ENCODE data around the gene ACAP3. TPM values are rescaled to one million over a fixed set of nuclear protein-coding genes. Genes with fewer than 3 reads are reported as not detected.

ACAP3 gene
- total RNA-seq, 1 donor from 2014 or later: 26.1 TPM

- peak overlapping the region; percentile 70 for H3K27ac Mint-ChIP-seq
- intact Hi-C loops (cut with micrococcal nuclease): loop anchor here (1.0 to 5.0 kb wide), 4 partner anchors 35 to 260 kb away; partner anchors contain the start of genes ACAP3, C1orf159, ISG15 and MRPL20
- ATAC-seq (ENCODE audit: low read depth) (no peak), DNase-seq (no peak)
- POLR2A ChIA-PET: interaction anchor here (0.6 to 1.5 kb wide), 4 partner anchors 22 to 262 kb away, joined by 3 to 11 read pairs (median 6); no protein-coding TSS in a partner anchor
- H3K36me3 Mint-ChIP-seq (ENCODE audit: low read depth): peaks cover 19% of the 10 kb centered on the region
- no peaks in the 10 kb centered on the region for H3K27me3 Mint-ChIP-seq
- peak overlapping the region; percentile 87 for H3K4me3 Mint-ChIP-seq
- peaks cover 38% of the 10 kb centered on the region for H3K4me1 Mint-ChIP-seq
- H3K9me3 Mint-ChIP-seq: no peaks in the 10 kb centered on the region
- TF ChIP-seq CTCF (IDR thresholded peaks at IDR 0.05): no peak
- CTCF ChIA-PET: no interaction called here
Measured at GRCh38 chr1:1272341-1273208, 35.2 kb downstream of the ACAP3 start.

- Mint-ChIP-seq H3K36me3 (ENCODE audit: low read depth) (peaks cover 29% of the 10 kb centered on the region), H3K4me3 (peak overlapping the region; percentile 70), H3K9me3 (no peaks in the 10 kb centered on the region), H3K4me1 (peaks cover 38% of the 10 kb centered on the region), H3K27me3 (no peaks in the 10 kb centered on the region), H3K27ac (no peak overlapping the region)
- POLR2A ChIA-PET: interaction anchor here (1.5 kb wide), 1 partner anchor 20 kb away, joined by 5 read pairs; no protein-coding TSS in a partner anchor
- ATAC-seq (ENCODE audit: low read depth) (no peak), DNase-seq (no peak)
- CTCF ChIA-PET: no interaction called here
- no peak for TF ChIP-seq CTCF (IDR thresholded peaks at IDR 0.05)
- intact Hi-C loops (cut with micrococcal nuclease): loop anchor here (5.0 kb wide), 2 partner anchors 36 to 259 kb away; partner anchors contain the start of genes ACAP3, ISG15 and PUSL1
Measured at GRCh38 chr1:1270813-1271212, 36.9 kb downstream of the ACAP3 start.

- ATAC-seq (ENCODE audit: low read depth) (no peak), DNase-seq (no peak)
- no peaks in the 10 kb centered on the region for H3K27me3 Mint-ChIP-seq
- intact Hi-C loops (cut with micrococcal nuclease): no loop called here
- H3K36me3 Mint-ChIP-seq (ENCODE audit: low read depth): peaks cover 41% of the 10 kb centered on the region
- no peak overlapping the region for H3K27ac Mint-ChIP-seq
- ChIA-PET POLR2A (interaction anchor here (0.5 to 0.6 kb wide), 2 partner anchors 28 to 98 kb away, joined by 5 to 7 read pairs; no protein-coding TSS in a partner anchor), CTCF (no interaction called here)
- TF ChIP-seq CTCF (IDR thresholded peaks at IDR 0.05): no peak
- H3K9me3 Mint-ChIP-seq: no peaks in the 10 kb centered on the region
- H3K4me3 Mint-ChIP-seq: no peak overlapping the region
- peaks cover 36% of the 10 kb centered on the region for H3K4me1 Mint-ChIP-seq
Measured at GRCh38 chr1:1268284-1268682, 39.4 kb downstream of the ACAP3 start.

GRCh38 chr1:1267488-1268283, 40.0 kb downstream of the ACAP3 start:
- no peak for ATAC-seq (ENCODE audit: low read depth)
- Mint-ChIP-seq H3K9me3 (no peaks in the 10 kb centered on the region), H3K27ac (no peak overlapping the region), H3K4me1 (peaks cover 30% of the 10 kb centered on the region), H3K4me3 (no peak overlapping the region), H3K27me3 (no peaks in the 10 kb centered on the region), H3K36me3 (ENCODE audit: low read depth) (peaks cover 45% of the 10 kb centered on the region)
- no peak for TF ChIP-seq CTCF (IDR thresholded peaks at IDR 0.05)
- intact Hi-C loops (cut with micrococcal nuclease): no loop called here
- CTCF ChIA-PET: no interaction called here
- no peak for DNase-seq
- POLR2A ChIA-PET: interaction anchor here (0.5 kb wide), 1 partner anchor 97 kb away, joined by 7 read pairs; no protein-coding TSS in a partner anchor

Data from activated B cell treated with CpG ODN at 0.5 μM for 24 hours (primary cell).